Measurements from ENCODE around the gene GNB4. TPM values are rescaled to one million over a fixed set of nuclear protein-coding genes. Genes with fewer than 3 reads are reported as not detected.

The GNB4 gene
- total and polyA plus RNA-seq, 2 of the 8 experiments (the other 6 are each of a cell fraction or from before 2014, with no cell fraction given) = 13.4 to 29.2 TPM

DNA sequence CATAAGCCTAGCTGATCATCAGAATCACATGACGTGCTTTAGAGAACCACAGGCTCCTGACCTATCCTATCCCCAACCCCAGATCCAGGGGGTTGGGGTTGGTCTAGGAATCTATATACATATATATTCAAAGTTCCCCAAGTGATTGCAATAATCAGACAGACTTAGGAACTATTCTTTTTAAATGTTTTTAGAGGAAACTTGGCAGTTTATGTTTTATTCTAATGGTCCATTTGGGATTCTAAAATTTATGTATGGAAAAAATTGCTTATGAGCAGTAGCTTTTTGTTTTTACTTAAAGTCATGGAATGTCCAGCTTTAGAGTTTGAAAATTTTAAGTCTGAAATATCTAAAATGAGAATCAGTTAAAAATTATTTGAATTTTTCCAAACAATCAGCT is 81.6 kb downstream of the GNB4 start:
- H2BK12ac ChIP-seq (ENCODE audit: low read depth, low read length) = no peak overlapping the region
- H3K18ac ChIP-seq (ENCODE audit: extremely low read depth, low read length) = no peak overlapping the region
- no peaks in the 10 kb centered on the region for H3K79me1 ChIP-seq (ENCODE audit: low read depth, low read length)
- H2BK20ac ChIP-seq (ENCODE audit: low read length) = no peak overlapping the region
- H3K4me1 ChIP-seq (replicated peaks in 1 of 4; ENCODE audit: control insufficient read depth in 3 of 4, insufficient read depth in 4 of 4, low read length in 3 of 4) = no peaks in the 10 kb centered on the region
- no peak overlapping the region for H3K9ac ChIP-seq (replicated peaks in 1 of 4; ENCODE audit: extremely low read depth in 1 of 4, low read depth in 3 of 4, low read length in 3 of 4)
- no peak overlapping the region for H4K91ac ChIP-seq (replicated peaks; ENCODE audit: insufficient read length, low read length)
- no peaks in the 10 kb centered on the region for H3K27me3 ChIP-seq (replicated peaks in 1 of 4; ENCODE audit: control insufficient read depth in 3 of 4, extremely low read depth in 1 of 4, insufficient read depth in 3 of 4, low read length in 3 of 4)
- ChIA-PET POLR2A (ENCODE audit: partially characterized antibody) (interaction anchor here (1.2 kb wide), 1 partner anchor 216 kb away, joined by 3 read pairs; no protein-coding TSS in a partner anchor), CTCF (ENCODE audit: partially characterized antibody) (interaction anchor here (0.7 kb wide), 1 partner anchor 11 kb away, joined by 3 read pairs; no protein-coding TSS in a partner anchor)
- peaks cover 0 to 1% of the 10 kb centered on the region in 2 experiments for H4K20me1 ChIP-seq (replicated peaks in 1 of 2; ENCODE audit: control insufficient read depth in 1 of 2, insufficient read depth in 2 of 2, low read length in 2 of 2)
- no peaks in the 10 kb centered on the region for H3K9me3 ChIP-seq (ENCODE audit: insufficient read depth in 2 of 2, low read depth in 1 of 2, low read length in 1 of 2)
- WGBS, 2 experiments (ENCODE audit: extremely low coverage in 1 of 2, insufficient coverage in 1 of 2, insufficient read length in 1 of 2, insufficient replicate concordance in 2 of 2, low coverage in 1 of 2, low lambda C conversion rate in 2 of 2, missing lambda C conversion rate in 1 of 2) = 94% methylated on average over 1 of the region's 1 CpG; no CpG with 5 or more reads in 1 of the 2 experiments
- H3K27ac ChIP-seq (ENCODE audit: low read depth, low read length) = no peak overlapping the region
- H3K36me3 ChIP-seq (ENCODE audit: control insufficient read depth in 2 of 4, insufficient read depth in 4 of 4, low read length in 3 of 4) = peaks cover 0 to 14% (median under 1%) of the 10 kb centered on the region in 4 experiments; a peak in 4 of 8 replicates
- no peak overlapping the region for H4K8ac ChIP-seq (ENCODE audit: extremely low read depth, insufficient read depth, low read length)
- H3K4me3 ChIP-seq (ENCODE audit: extremely low read depth in 1 of 4, insufficient read depth in 2 of 4, low read depth in 3 of 4, low read length in 4 of 4) = no peak overlapping the region
- H3K4ac ChIP-seq (replicated peaks; ENCODE audit: insufficient read length, low read depth, low read length) = no peak overlapping the region
- no peak overlapping the region for H2BK5ac ChIP-seq (ENCODE audit: low read depth, low read length)
- no peak overlapping the region for H2BK120ac ChIP-seq (replicated peaks; ENCODE audit: low read depth, low read length)
- DNase-seq (ENCODE audit: low read depth in 1 of 2, low spot score in 2 of 2) (no peak), FAIRE-seq (no peak)
- no peak overlapping the region for H3K4me2 ChIP-seq (ENCODE audit: insufficient read depth in 1 of 2, low read depth in 2 of 2, low read length in 2 of 2)
- no peaks in the 10 kb centered on the region for H3K23me2 ChIP-seq (ENCODE audit: low read depth, low read length)
- H3K14ac ChIP-seq (ENCODE audit: insufficient read length) = no peak overlapping the region
- no peak overlapping the region for H2AFZ ChIP-seq (ENCODE audit: low read length)
- H3K56ac ChIP-seq (replicated peaks; ENCODE audit: insufficient read length, low read depth, low read length) = no peak overlapping the region
- H4K5ac ChIP-seq (ENCODE audit: insufficient read length, low read depth, low read length) = no peak overlapping the region
- no peak overlapping the region for H3K23ac ChIP-seq (ENCODE audit: insufficient read length)
- H3K79me2 ChIP-seq (ENCODE audit: control insufficient read depth in 1 of 2, insufficient read depth in 2 of 2, low read length in 2 of 2) = no peaks in the 10 kb centered on the region
- no peak overlapping the region for H2AK5ac ChIP-seq (ENCODE audit: low read depth, low read length)
- no peak overlapping the region for H2BK15ac ChIP-seq (ENCODE audit: low read length)
- TF ChIP-seq, protein P1, sequence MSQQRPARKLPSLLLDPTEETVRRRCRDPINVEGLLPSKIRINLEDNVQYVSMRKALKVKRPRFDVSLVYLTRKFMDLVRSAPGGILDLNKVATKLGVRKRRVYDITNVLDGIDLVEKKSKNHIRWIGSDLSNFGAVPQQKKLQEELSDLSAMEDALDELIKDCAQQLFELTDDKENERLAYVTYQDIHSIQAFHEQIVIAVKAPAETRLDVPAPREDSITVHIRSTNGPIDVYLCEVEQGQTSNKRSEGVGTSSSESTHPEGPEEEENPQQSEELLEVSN (IDR thresholded peaks at IDR 0.05) = no peak
- TF ChIP-seq SIRT6 (IDR thresholded peaks at IDR 0.05; ENCODE audit: low read length) = no peak
- TF ChIP-seq CTCF (IDR thresholded peaks at IDR 0.05; ENCODE audit: control extremely low read depth in 1 of 3, insufficient read depth in 1 of 3, low read depth in 1 of 3, low read length in 3 of 3) = no peak
- no peak for TF ChIP-seq CBX5 (IDR thresholded peaks at IDR 0.05; ENCODE audit: low read depth, low read length)
- no peak for TF ChIP-seq TEAD4 (IDR thresholded peaks at IDR 0.05; ENCODE audit: low read depth, low read length)
- no peak for TF ChIP-seq CHD1 (IDR thresholded peaks at IDR 0.05; ENCODE audit: low read depth, low read length)
- no peak for TF ChIP-seq TAF7 (optimal IDR thresholded peaks at IDR 0.05; ENCODE audit: borderline replicate concordance, low read depth, low read length)
- TF ChIP-seq RFX5 (IDR thresholded peaks at IDR 0.05; ENCODE audit: borderline replicate concordance, low read depth, low read length) = no peak
- no peak for TF ChIP-seq SRF (IDR thresholded peaks at IDR 0.05; ENCODE audit: low read depth, low read length)
- no peak for TF ChIP-seq SAP30 (IDR thresholded peaks at IDR 0.05; ENCODE audit: insufficient read depth, insufficient replicate concordance, low read length)
- no peak for TF ChIP-seq BCL11A (IDR thresholded peaks at IDR 0.05; ENCODE audit: low read depth in 2 of 2, low read length in 2 of 2)

Measured in H1 (cell line).